A549 (cell line): ENCODE data around the gene AXDND1. TPM values are rescaled to one million over a fixed set of nuclear protein-coding genes. Genes with fewer than 3 reads are reported as not detected.
A peak's percentile ranks its signal among the peaks of the same experiment; 100 is the strongest.

Experiments used
- ATAC-seq, 2 experiments: fragments of 200-7000 bp in 1 of 2; fragments of >200 bp in 1 of 2; cut with Nextera tagmentation in 1 of 2; cut with Tn5 transposase in 1 of 2; 3 replicates each; pipeline versions ENCODE4 v1.8.0 to v1.9.1; 2018 to 2020; ENCODE audit warnings: mild to moderate bottlenecking in 1 of 2, moderate library complexity in 1 of 2
- CTCF ChIA-PET: fragments of 300-600 bp; sonication (Branson Sonifier 250); formaldehyde crosslinking; extraction: SDS; loops from one replicate; lab custom pipeline; 2021; ENCODE audit warnings: antibody characterized with exemption, inconsistent platforms; lab: Yijun Ruan, JAX
- POLR2A ChIA-PET: fragments of 350-600 bp; formaldehyde crosslinking; extraction: SDS; loops from one replicate; lab custom pipeline; 2021; ENCODE audit warnings: antibody characterized with exemption, inconsistent platforms; lab: Yijun Ruan, JAX
- DNase-seq, 2 experiments: peaks; one replicate each; pipeline versions ENCODE4 v3.0.0 to v3.0.0-alpha.2; 2011 to 2016; ENCODE audit warnings: low read depth in 1 of 2, low spot score in 1 of 2
- FAIRE-seq: peaks from 2 replicates; lab custom pipeline; 2011; peaks lifted over from hg19 to GRCh38; lab: Jason Lieb, UNC
- H3K27ac ChIP-seq, 2 experiments: fragments of >200 bp; sonication (Bioruptor Twin); formaldehyde crosslinking; 3 replicates each; pipeline ENCODE4 v1.5.1; 2016 to 2017
- H3K4me1 ChIP-seq: fragments of >200 bp; sonication (Bioruptor Twin); formaldehyde crosslinking; 3 replicates; pipeline ENCODE4 v1.6.1; 2016
- H3K4me2 ChIP-seq: fragments of >200 bp; sonication (Bioruptor Twin); formaldehyde crosslinking; 3 replicates; pipeline ENCODE4 v1.6.1; 2016
- H3K4me3 ChIP-seq: fragments of >200 bp; sonication (Bioruptor Twin); formaldehyde crosslinking; 3 replicates; pipeline ENCODE4 v1.5.1; 2016
- H3K9me3 ChIP-seq: fragments of >200 bp; sonication (Bioruptor Twin); formaldehyde crosslinking; 3 replicates; pipeline ENCODE4 v1.6.1; 2016
- CBX2 ChIP-seq: fragments of 200-600 bp; sonication (generic); IDR thresholded peaks from 2 replicates; pipeline ENCODE4 v1.6.1; 2016; ENCODE audit warnings: low read depth, mild to moderate bottlenecking, borderline replicate concordance
- CBX8 ChIP-seq: fragments of 200-600 bp; sonication (generic); IDR thresholded peaks from 2 replicates; pipeline ENCODE4 v1.6.1; 2016
- E2F6 ChIP-seq: IDR thresholded peaks from 2 replicates; pipeline ENCODE4 v1.6.1; 2012; ENCODE audit warnings: low read depth, borderline replicate concordance
- EP300 ChIP-seq, 2 experiments: fragments of >200 bp; sonication (Bioruptor Twin); formaldehyde crosslinking; IDR thresholded peaks; 2 replicates in 1 of 2; 3 replicates in 1 of 2; pipeline ENCODE4 v1.6.1; 2016 to 2017
- FOSL2 ChIP-seq, 2 experiments: fragments of 450-650 bp in 1 of 2; fragments of >200 bp in 1 of 2; sonication (Bioruptor Twin) in 1 of 2; formaldehyde crosslinking; IDR thresholded peaks; 2 replicates each; pipeline versions ENCODE4 v1.5.0 to v1.6.1; 2016 to 2020; ENCODE audit warnings: mild to moderate bottlenecking in 1 of 2, moderate library complexity in 1 of 2
- HMGXB4 ChIP-seq: fragments of 250-450 bp; sonication (Bioruptor Pico); IDR thresholded peaks from 2 replicates; pipeline ENCODE4 v1.5.0; 2021; ENCODE audit warnings: mild to moderate bottlenecking, moderate library complexity, borderline replicate concordance
- KDM5A ChIP-seq: fragments of 200-600 bp; sonication (generic); IDR thresholded peaks from 2 replicates; pipeline ENCODE4 v1.6.1; 2016; ENCODE audit warnings: antibody characterized with exemption, mild to moderate bottlenecking
- MYC ChIP-seq: IDR thresholded peaks from 2 replicates; pipeline ENCODE4 v1.6.1; 2012; ENCODE audit warnings: mild to moderate bottlenecking, inconsistent platforms, low read length, improper control_type of control experiment, borderline replicate concordance
- NFE2L2 ChIP-seq: fragments of 150-350 bp; conservative IDR thresholded peaks from 2 replicates; pipeline ENCODE4 v1.6.1; 2014; ENCODE audit warnings: low read length
- NPAS2 ChIP-seq: fragments of 250-450 bp; sonication (Bioruptor Pico); IDR thresholded peaks from 2 replicates; pipeline ENCODE4 v1.8.0; 2022; ENCODE audit warnings: mild to moderate bottlenecking, moderate library complexity, borderline replicate concordance
- PHF8 ChIP-seq: fragments of 200-600 bp; sonication (generic); IDR thresholded peaks from 2 replicates; pipeline ENCODE4 v1.6.1; 2016; ENCODE audit warnings: low read depth, mild to moderate bottlenecking, antibody characterized with exemption, moderate library complexity, borderline replicate concordance
- POLR2A ChIP-seq: IDR thresholded peaks from 2 replicates; pipeline ENCODE4 v1.6.1; 2012; ENCODE audit warnings: mild to moderate bottlenecking, low read length
- RAD21 ChIP-seq, 2 experiments: fragments of >200 bp in 1 of 2; sonication (Bioruptor Twin) in 1 of 2; formaldehyde crosslinking in 1 of 2; IDR thresholded peaks in 1 of 2; conservative IDR thresholded peaks in 1 of 2; 2 replicates in 1 of 2; 3 replicates in 1 of 2; pipeline ENCODE4 v1.6.1; 2012 to 2018; ENCODE audit warnings: inconsistent platforms in 1 of 2
- RNF2 ChIP-seq: fragments of 200-600 bp; sonication (generic); IDR thresholded peaks from 2 replicates; pipeline ENCODE4 v1.6.1; 2016; ENCODE audit warnings: low read depth, mild to moderate bottlenecking, antibody characterized with exemption, moderate library complexity, borderline replicate concordance
- SMC3 ChIP-seq: fragments of >200 bp; sonication (Bioruptor Twin); formaldehyde crosslinking; IDR thresholded peaks from 3 replicates; pipeline ENCODE4 v1.6.1; 2018; ENCODE audit warnings: inconsistent platforms
- TFCP2L1 ChIP-seq: fragments of 250-450 bp; sonication (Bioruptor Pico); IDR thresholded peaks from 2 replicates; pipeline ENCODE4 v1.5.0; 2021; ENCODE audit warnings: mild to moderate bottlenecking
- WGBS: methylation state at CpG from one replicate; pipeline ENCODE4 v1.1.6; 2017; ENCODE audit errors: missing lambda C conversion rate; 5-methylcytosine and 5-hydroxymethylcytosine counted together
- polyA plus RNA-seq, 4 experiments: library from polyadenylated mRNA; depleted of rRNA in 3 of 4; stranded (reverse); fragments of >200 nt; fragmentation: RNase III in 1 of 4; extraction: RNeasy Plus Mini Kit Qiagen cat#74134 plus additional on column Dnase treatment in 1 of 4; gene quantifications; 2 replicates in 3 of 4; 3 replicates in 1 of 4; pipeline ENCODE4 v1.2.3, GENCODE V29; 2011 to 2017
- small RNA-seq, 6 experiments: library from RNA; depleted of rRNA; stranded (forward); fragments of <200 nt; gene quantifications; one replicate each; pipeline ENCODE3, GENCODE V24; 2012
- TF ChIP-seq, protein P1 (sequence below): fragments of >200 bp; sonication (Bioruptor Twin); formaldehyde crosslinking; IDR thresholded peaks from 3 replicates; pipeline ENCODE4 v1.5.1; 2016

AXDND1 gene
- polyA plus RNA-seq, 2 of the 4 experiments (the other 2 are of a cell fraction): 0.30 to 0.71 TPM

GRCh38 chr1:179599623-179600249 is 234.0 kb downstream of the AXDND1 start:
- DNase-seq (peak; percentile 20 to 64), ATAC-seq (peak; percentile 91 to 95), FAIRE-seq (no peak)
- Histone ChIP-seq H3K27ac (no peak overlapping the region), H3K4me3 (no peak overlapping the region), H3K9me3 (no peaks in the 10 kb centered on the region), H3K4me1 (no peaks in the 10 kb centered on the region), H3K4me2 (no peak overlapping the region)
- CTCF ChIA-PET: interaction anchor here (0.6 to 3.4 kb wide), 12 partner anchors 9 to 348 kb away, joined by 3 to 24 read pairs (median 4); partner anchors contain the start of gene SOAT1
- POLR2A ChIA-PET: no interaction called here
- TF ChIP-seq EP300 (IDR thresholded peaks at IDR 0.05): no peak
- no peak for TF ChIP-seq TFCP2L1 (CRISPR knock-in tag)
- peak; percentile 64 for TF ChIP-seq SMC3
- TF ChIP-seq, protein P1, sequence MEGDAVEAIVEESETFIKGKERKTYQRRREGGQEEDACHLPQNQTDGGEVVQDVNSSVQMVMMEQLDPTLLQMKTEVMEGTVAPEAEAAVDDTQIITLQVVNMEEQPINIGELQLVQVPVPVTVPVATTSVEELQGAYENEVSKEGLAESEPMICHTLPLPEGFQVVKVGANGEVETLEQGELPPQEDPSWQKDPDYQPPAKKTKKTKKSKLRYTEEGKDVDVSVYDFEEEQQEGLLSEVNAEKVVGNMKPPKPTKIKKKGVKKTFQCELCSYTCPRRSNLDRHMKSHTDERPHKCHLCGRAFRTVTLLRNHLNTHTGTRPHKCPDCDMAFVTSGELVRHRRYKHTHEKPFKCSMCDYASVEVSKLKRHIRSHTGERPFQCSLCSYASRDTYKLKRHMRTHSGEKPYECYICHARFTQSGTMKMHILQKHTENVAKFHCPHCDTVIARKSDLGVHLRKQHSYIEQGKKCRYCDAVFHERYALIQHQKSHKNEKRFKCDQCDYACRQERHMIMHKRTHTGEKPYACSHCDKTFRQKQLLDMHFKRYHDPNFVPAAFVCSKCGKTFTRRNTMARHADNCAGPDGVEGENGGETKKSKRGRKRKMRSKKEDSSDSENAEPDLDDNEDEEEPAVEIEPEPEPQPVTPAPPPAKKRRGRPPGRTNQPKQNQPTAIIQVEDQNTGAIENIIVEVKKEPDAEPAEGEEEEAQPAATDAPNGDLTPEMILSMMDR: peak; percentile 59
- TF ChIP-seq NPAS2 (CRISPR knock-in tag): no peak
- no peak for TF ChIP-seq KDM5A
- TF ChIP-seq RAD21 (conservative IDR thresholded peaks at IDR 0.05 in 1 of 2, IDR thresholded peaks at IDR 0.05 in 1 of 2): peak; percentile 39 to 61
- TF ChIP-seq MYC: no peak

- ChIA-PET POLR2A (no interaction called here), CTCF (interaction anchor here (1.7 to 1.8 kb wide), 3 partner anchors 14 to 349 kb away, joined by 4 to 8 read pairs (median 8); no protein-coding TSS in a partner anchor)
- Histone ChIP-seq H3K4me3 (no peak overlapping the region), H3K27ac (no peak overlapping the region), H3K9me3 (no peaks in the 10 kb centered on the region), H3K4me1 (no peaks in the 10 kb centered on the region), H3K4me2 (no peak overlapping the region)
- TF ChIP-seq FOSL2 (IDR thresholded peaks at IDR 0.05) (no peak), FOSL2 (CRISPR knock-in tag; IDR thresholded peaks at IDR 0.05) (no peak), CBX8 (no peak), POLR2A (no peak), CBX2 (no peak), HMGXB4 (CRISPR knock-in tag) (no peak), NPAS2 (CRISPR knock-in tag) (no peak), NFE2L2 (no peak), PHF8 (no peak), MYC (no peak), E2F6 (no peak), RNF2 (no peak)
- WGBS: 10% methylated on average over 1 of the region's 1 CpG
- no peak for DNase-seq
- ATAC-seq: no peak
- no peak for FAIRE-seq
These were observed 235.3 kb downstream of the AXDND1 start for GRCh38 chr1:179601093-179601492.

Small RNAs within 50 kb of the gene (small RNA-seq; reads per million reads assigned to genes)
- gene MEF2AP1: 0 reads per million in 6 experiments
- gene RNU5F-2P: 0 to 0.43 (median 0) reads per million in 6 experiments

Other genes starting within 250 kb of the AXDND1 start
- gene ABL2, start 136.3 kb upstream of the AXDND1 start, polyA plus RNA-seq (2011; rRNA removed): 12.4 and 15.9 TPM in 2 replicates
- gene ABL2, start 136.3 kb upstream of the AXDND1 start, polyA plus RNA-seq (2017; fragmentation: RNase III; extraction: RNeasy Plus Mini Kit Qiagen cat#74134 plus additional on column Dnase treatment): 12.4 to 18.7 TPM (median 12.9 TPM) in 3 replicates
- gene SOAT1, start 72.2 kb upstream of the AXDND1 start, polyA plus RNA-seq (2011; rRNA removed): 50.3 and 62.1 TPM in 2 replicates
- gene SOAT1, start 72.2 kb upstream of the AXDND1 start, polyA plus RNA-seq (2017; fragmentation: RNase III; extraction: RNeasy Plus Mini Kit Qiagen cat#74134 plus additional on column Dnase treatment): 15.6 to 19.0 TPM (median 18.2 TPM) in 3 replicates
- not detected in 2 replicates for gene NPHS2, start 210.0 kb downstream of the AXDND1 start, polyA plus RNA-seq (2011; rRNA removed)
- not detected in 3 replicates for gene NPHS2, start 210.0 kb downstream of the AXDND1 start, polyA plus RNA-seq (2017; fragmentation: RNase III; extraction: RNeasy Plus Mini Kit Qiagen cat#74134 plus additional on column Dnase treatment)
- 0.37 TPM in 2 replicates for gene TDRD5, start 225.9 kb downstream of the AXDND1 start, polyA plus RNA-seq (2011; rRNA removed)
- 0.08 to 0.29 TPM (median 0.26 TPM) in 3 replicates for gene TDRD5, start 225.9 kb downstream of the AXDND1 start, polyA plus RNA-seq (2017; fragmentation: RNase III; extraction: RNeasy Plus Mini Kit Qiagen cat#74134 plus additional on column Dnase treatment)